HG03196 (cell line): ENCODE measurements around the gene CRIP3.
"Not testable (repeated sequence)": the region's sequence is repeated elsewhere in the genome, so short reads cannot be mapped to it uniquely, and the experiment has no call there.

Experiments used
- ATAC-seq: cut with Tn5 transposase; IDR thresholded peaks from one replicate; pipeline ENCODE4 v1.9.1; 2021; ENCODE audit not compliant: unreplicated experiment

The CRIP3 gene

DNA sequence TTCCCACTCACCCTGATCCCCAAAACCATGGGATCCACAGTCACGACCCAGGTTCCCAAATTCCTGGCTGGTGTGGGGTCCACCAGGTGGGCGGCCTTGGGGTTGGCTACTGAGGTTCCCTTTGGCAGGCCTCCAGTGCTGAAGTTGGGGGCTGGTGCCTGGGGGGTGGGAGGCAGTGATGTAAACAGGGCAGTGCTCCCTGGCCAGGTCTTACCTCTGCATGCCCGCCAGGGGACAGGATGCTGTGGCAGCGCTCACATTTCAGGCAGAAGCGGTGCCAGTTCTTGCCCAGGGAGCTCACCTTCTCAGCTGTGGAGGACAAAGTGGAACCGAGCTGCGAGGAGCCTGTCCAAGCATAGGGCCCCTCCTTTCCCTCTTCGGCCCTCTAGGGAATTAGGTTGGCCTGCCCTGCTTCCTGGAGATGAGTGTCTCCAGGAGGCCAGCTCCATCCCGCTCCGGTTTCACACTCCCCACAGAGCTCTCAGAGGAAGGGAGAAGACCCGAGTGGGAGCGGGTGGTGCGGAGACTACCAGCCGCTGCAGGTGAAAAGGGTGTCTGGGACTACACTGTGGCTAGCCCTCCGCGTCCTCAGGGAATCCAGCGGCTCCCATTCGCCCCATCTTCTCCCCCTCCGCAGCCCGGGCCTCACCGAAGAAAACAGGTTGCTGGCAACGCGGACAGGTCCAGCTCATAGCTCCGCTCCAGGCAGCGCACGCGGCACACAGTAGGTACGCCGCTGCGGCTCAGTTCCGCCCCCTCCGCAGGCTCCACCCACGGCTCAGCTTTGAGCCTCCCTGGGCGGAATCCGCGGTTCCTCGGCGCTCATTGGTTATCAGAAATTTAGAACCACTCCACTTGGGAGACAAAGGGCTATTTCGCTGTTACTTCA, at the start of gene CRIP3:
TSS of gene CRIP3 (minus strand) at position 726 of the 889 bp plus-strand sequence. CDS start at position 692, 34 bp downstream.
- ATAC-seq, result peak; percentile 44

GRCh38 chr6:43355862-43356590, 47.4 kb upstream of the CRIP3 start:
- no peak for ATAC-seq

DNA sequence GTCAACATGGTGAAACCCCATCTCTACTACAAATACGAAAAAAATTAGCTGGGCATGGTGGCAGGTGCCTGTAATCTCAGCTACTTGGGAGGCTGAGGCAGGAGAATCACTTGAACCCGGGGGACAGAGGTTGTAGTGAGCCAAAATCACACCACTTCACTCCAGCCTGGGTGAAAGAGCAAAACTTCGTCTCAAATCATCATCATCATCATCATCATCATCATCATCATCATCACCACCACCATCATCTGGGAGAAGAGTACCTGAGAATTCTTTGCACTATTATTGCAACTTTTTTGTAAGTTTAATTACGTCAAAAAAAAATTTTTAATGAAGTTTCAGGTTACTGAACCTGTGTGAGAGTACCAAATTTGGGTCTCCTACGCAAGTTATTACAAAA, 43.3 kb upstream of the CRIP3 start:
- ATAC-seq, result not testable (repeated sequence)

- no peak for ATAC-seq
Observed at GRCh38 chr6:43347444-43347843, 38.8 kb upstream of the CRIP3 start.

- ATAC-seq, result no peak
Observed at GRCh38 chr6:43347021-43347420, 38.4 kb upstream of the CRIP3 start.

- ATAC-seq, result not testable (repeated sequence)
Observed at GRCh38 chr6:43346243-43346642, 37.6 kb upstream of the CRIP3 start.

DNA sequence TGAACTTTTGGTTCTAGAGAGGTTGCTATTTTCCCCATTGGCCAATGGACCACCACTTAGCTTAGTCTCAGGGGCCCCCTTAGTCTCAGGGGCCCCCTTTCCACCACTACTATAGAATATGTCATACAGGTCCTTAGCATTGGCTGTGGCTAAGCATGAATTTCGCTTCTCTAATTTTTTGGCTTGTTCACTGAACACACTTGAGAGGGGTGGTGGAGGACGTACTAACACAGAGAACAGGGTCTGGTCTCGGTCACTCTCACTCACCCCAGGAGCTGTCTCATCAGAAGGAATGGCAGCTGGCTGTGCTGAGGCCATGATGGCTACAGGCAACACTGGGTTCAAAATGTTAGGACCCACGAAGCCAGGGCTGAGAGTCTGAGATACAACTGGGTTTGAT, 30.5 kb upstream of the CRIP3 start:
- ATAC-seq, result peak; percentile 43

GRCh38 chr6:43338243-43338642, 29.6 kb upstream of the CRIP3 start:
- peak; percentile 47 for ATAC-seq

GRCh38 chr6:43336382-43336781, 27.8 kb upstream of the CRIP3 start:
- no peak for ATAC-seq

GRCh38 chr6:43335469-43335868, 26.8 kb upstream of the CRIP3 start:
- no peak for ATAC-seq

DNA sequence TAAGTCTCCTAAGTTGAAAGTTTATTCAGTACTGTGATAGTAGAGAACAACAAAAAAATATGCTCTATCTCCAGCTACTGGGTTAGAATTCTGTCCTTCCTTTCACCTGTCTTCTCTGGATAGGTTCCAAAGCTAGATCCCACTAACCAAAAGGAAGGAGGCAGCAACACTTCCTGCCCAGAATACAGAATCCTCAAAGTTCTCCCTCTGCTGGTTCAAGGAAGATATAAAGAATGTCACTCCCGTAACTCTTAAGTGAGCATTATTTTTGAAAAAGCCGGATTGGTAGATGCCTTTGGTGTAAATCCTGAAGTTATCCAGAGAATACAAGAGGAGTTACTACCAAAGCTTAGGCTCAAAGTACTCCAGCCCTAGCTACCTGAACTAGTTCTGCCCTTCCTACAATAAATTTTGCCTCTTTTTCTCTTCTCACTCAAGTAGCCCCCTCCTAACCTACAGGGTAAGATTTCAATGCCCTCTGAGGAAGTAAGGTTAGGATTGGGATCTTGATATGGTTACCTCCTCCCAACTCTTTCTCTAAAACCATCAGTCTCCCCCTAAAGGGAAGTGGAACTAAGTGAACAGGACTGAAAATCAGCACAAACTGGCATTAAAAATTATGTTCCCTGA, 26.0 kb upstream of the CRIP3 start:
- no peak for ATAC-seq

DNA sequence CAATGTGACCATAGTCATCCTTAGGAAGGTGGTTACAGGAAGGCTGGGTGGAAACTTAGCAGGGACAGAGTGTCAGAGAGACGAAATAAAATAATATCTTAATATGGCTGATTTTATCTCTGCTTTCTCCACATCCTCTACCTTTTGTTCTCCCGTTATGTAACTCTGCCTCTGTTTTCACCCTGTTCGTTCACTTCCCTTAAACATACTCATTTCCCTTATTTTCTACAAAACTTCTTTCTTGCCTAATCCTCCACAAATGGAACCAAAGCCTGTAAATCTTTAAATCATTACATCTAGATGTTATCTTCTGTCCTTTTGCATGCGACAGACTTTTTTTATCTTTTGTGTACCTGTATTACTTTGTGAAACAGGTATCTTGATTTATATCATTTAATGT, 23.3 kb upstream of the CRIP3 start:
- no peak for ATAC-seq

GRCh38 chr6:43331470-43331869, 22.8 kb upstream of the CRIP3 start:
- no peak for ATAC-seq

GRCh38 chr6:43328528-43328927, 19.9 kb upstream of the CRIP3 start:
- ATAC-seq, result no peak

- no peak for ATAC-seq
Observed at GRCh38 chr6:43325876-43326275, 17.2 kb upstream of the CRIP3 start.

DNA sequence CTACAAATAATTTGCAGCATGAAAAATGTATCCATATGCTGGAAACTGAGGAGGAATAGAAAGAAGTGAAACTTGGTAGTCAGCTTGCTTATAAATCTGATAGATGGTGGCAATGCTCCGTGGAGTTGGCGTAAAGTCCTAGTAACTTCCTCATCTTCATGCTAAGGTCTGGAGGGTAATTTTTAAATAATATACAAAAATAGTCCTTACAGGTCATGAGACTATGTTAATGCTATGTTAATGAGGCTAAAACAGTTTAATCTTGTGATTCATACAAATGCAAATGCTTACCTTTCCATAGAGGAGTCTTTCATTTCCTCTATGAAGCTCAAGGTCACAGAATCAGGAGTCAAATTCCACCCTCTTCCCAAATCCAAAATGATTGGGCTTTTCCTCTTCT, 9.4 kb upstream of the CRIP3 start:
- no peak for ATAC-seq

- no peak for ATAC-seq
Observed at GRCh38 chr6:43313813-43314212, 5.2 kb upstream of the CRIP3 start.

DNA sequence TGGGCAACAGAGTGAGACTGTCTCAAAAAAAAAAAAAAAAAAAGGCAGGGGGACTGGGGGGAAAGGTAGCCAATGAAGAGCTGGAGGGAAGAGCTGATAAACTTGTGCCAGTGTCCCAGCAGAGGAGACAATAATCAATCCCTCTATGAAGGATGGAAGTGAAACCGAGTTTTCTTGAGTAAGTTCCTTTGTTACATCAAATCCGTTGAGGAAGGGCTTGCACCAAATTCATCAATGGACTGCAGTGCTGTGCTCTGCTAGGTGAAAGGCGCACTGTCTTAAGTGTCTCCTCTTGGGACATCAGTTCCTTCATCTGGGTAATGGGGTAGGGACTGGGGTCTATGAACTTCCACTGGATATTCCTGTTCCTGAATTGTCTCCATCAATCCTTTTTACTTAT, 3.0 kb upstream of the CRIP3 start:
- ATAC-seq, result no peak

DNA sequence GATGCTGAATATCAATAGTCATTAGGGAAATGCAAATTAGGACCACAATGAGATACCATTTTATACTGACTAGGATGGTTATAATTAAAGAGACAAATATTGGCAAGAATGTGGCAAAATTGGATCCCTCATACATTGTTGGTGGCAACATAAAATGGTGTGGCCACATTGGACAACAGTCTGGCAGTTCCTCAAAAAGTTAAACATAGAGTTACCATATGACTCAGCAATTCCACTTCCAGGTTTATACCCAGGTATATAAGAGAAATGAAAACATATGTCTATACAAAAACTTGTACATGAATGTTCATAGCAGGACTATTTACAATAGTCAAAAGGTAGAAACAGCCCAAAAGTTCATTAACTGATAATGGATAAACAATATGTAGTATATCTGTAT, 2.0 kb upstream of the CRIP3 start:
- no peak for ATAC-seq

DNA sequence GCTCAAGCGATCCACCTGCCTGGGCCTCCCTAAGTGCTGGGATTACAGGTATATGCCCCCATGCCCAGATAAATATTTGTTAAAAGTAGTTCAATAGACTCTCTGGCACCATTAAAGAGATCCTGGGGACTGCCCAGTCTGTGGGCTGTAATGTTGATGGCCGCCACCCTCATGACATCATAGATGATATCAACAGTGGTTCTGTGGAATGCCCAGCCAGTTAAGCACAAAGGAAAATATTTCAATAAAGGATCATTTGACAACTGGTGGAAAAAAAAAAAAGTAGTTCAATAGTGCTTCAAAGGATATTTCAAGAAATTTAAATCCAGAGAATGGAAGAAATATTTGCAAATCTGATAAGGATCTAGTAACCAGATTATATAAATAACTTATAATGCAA, 1.5 kb upstream of the CRIP3 start:
- no peak for ATAC-seq

DNA sequence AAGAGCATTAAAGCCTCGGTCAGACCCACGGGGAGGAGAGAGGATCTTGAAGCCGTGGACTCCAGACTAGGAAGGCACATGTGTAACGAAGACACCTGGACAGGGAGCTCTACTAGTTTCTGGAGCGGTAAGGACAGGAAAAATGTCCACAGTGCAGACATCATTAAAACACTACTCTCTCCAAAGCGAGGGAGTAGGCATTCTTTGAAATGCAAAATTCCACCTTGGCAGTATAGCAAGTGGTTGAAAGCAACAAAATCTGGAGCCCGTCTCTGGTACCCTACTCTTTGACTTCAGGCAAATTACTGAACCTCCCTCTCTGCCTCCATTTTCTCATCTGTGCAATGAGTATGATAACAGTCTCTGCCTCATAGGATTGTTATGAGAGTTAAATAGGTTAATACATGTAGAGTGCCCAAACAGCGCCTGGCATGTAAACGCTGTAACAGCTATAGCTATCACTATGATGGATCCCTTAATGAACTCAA, 408 bp upstream of the CRIP3 start:
- no peak for ATAC-seq
